Activated CD8-positive, alpha-beta memory T cell treated with anti-CD3 and anti-CD28 coated beads, Interleukin-2, amount 10 ng/mL, durations not matched to agents 7 days and 5 days (primary cell): Measurements from ENCODE around the gene GOLGA6L7. TPM values are rescaled to one million over a fixed set of nuclear protein-coding genes. Genes with fewer than 3 reads are reported as not detected.
"Not testable (repeated sequence)": the region's sequence is repeated elsewhere in the genome, so short reads cannot be mapped to it uniquely, and the experiment has no call there.

Experiments
- ATAC-seq: fragments of 150-1000 bp; cut with Tn5 transposase; one replicate; pipeline ENCODE4 v1.10.0; 2021; ENCODE audit warnings: moderate library complexity
- CTCF ChIA-PET: fragments of 350-600 bp; sonication (Branson Sonifier 250); formaldehyde crosslinking; loops from one replicate; lab custom pipeline; 2021; ENCODE audit warnings: antibody characterized with exemption; lab: Charles Lee
- DNase-seq: peaks from one replicate; pipeline ENCODE4 v3.0.0-alpha.2; 2020
- H3K27ac Mint-ChIP-seq: one replicate; pipeline ENCODE4 v1.8.0; 2021; ENCODE audit warnings: mild to moderate bottlenecking, mixed read lengths
- H3K27me3 Mint-ChIP-seq: one replicate; pipeline ENCODE4 v1.8.0; 2021; ENCODE audit warnings: mixed read lengths
- H3K36me3 Mint-ChIP-seq: one replicate; pipeline ENCODE4 v1.8.0; 2021; ENCODE audit warnings: mild to moderate bottlenecking, mixed read lengths
- H3K4me1 Mint-ChIP-seq: one replicate; pipeline ENCODE4 v1.8.0; 2021; ENCODE audit warnings: mixed read lengths
- H3K4me3 Mint-ChIP-seq: one replicate; pipeline ENCODE4 v1.8.0; 2021; ENCODE audit warnings: mild to moderate bottlenecking, moderate library complexity, mixed read lengths
- H3K9me3 Mint-ChIP-seq: one replicate; pipeline ENCODE4 v1.8.0; 2022; ENCODE audit warnings: low read depth, mixed read lengths
- total RNA-seq, 2 experiments: library from RNA; stranded (reverse); gene quantifications; one replicate each; pipeline ENCODE4 v1.2.3, GENCODE V29; 2021

GOLGA6L7 gene
- total RNA-seq, 2 experiments from 2014 or later = not detected

- H3K36me3 Mint-ChIP-seq, CTCF ChIA-PET, DNase-seq, H3K4me3 Mint-ChIP-seq, H3K27ac Mint-ChIP-seq, H3K4me1 Mint-ChIP-seq, H3K9me3 Mint-ChIP-seq, ATAC-seq: not testable (repeated sequence)
- H3K27me3 Mint-ChIP-seq = peaks cover 20% of the 10 kb centered on the region
These were observed 36.4 kb downstream of the GOLGA6L7 start for GRCh38 chr15:28811852-28812550.

GRCh38 chr15:28810444-28810843, 38.0 kb downstream of the GOLGA6L7 start:
- ATAC-seq, CTCF ChIA-PET, H3K4me3 Mint-ChIP-seq, DNase-seq, H3K4me1 Mint-ChIP-seq, H3K36me3 Mint-ChIP-seq, H3K27ac Mint-ChIP-seq, H3K9me3 Mint-ChIP-seq: not testable (repeated sequence)
- peaks cover 18% of the 10 kb centered on the region for H3K27me3 Mint-ChIP-seq

GRCh38 chr15:28808136-28808535, 40.3 kb downstream of the GOLGA6L7 start:
- DNase-seq, H3K27ac Mint-ChIP-seq, H3K4me3 Mint-ChIP-seq, H3K9me3 Mint-ChIP-seq, H3K36me3 Mint-ChIP-seq, CTCF ChIA-PET, H3K4me1 Mint-ChIP-seq, ATAC-seq: not testable (repeated sequence)
- H3K27me3 Mint-ChIP-seq = peaks cover 17% of the 10 kb centered on the region

GRCh38 chr15:28800366-28800765, 48.1 kb downstream of the GOLGA6L7 start:
- H3K4me3 Mint-ChIP-seq, ATAC-seq, H3K9me3 Mint-ChIP-seq, H3K27ac Mint-ChIP-seq, CTCF ChIA-PET, H3K4me1 Mint-ChIP-seq, DNase-seq, H3K36me3 Mint-ChIP-seq: not testable (repeated sequence)
- peaks cover 16% of the 10 kb centered on the region for H3K27me3 Mint-ChIP-seq

- CTCF ChIA-PET, H3K36me3 Mint-ChIP-seq, ATAC-seq, H3K27ac Mint-ChIP-seq, H3K9me3 Mint-ChIP-seq, DNase-seq, H3K4me1 Mint-ChIP-seq, H3K4me3 Mint-ChIP-seq: not testable (repeated sequence)
- peaks cover 15% of the 10 kb centered on the region for H3K27me3 Mint-ChIP-seq
These were observed 50.2 kb downstream of the GOLGA6L7 start for GRCh38 chr15:28798234-28798633.

GRCh38 chr15:28794231-28794630, 54.2 kb downstream of the GOLGA6L7 start:
- ATAC-seq, H3K36me3 Mint-ChIP-seq, H3K9me3 Mint-ChIP-seq, H3K27ac Mint-ChIP-seq, H3K4me3 Mint-ChIP-seq, DNase-seq, CTCF ChIA-PET, H3K4me1 Mint-ChIP-seq: not testable (repeated sequence)
- H3K27me3 Mint-ChIP-seq = peaks cover 31% of the 10 kb centered on the region

Other genes with a start within 250 kb of the GOLGA6L7 start
- gene GOLGA8M, start 136.2 kb downstream of the GOLGA6L7 start, total RNA-seq = 1 to 10 TPM; 4.4 to 4.6 TPM
- gene APBA2, start 37.3 kb upstream of the GOLGA6L7 start, total RNA-seq = 1 to 10 TPM; 2.6 to 7.9 TPM